CD4-positive, alpha-beta T cell treated with Interleukin-17A for 1 hour (primary cell): ENCODE measurements around the gene KLHL29.
A peak's percentile ranks its signal among the peaks of the same experiment; 100 is the strongest.

Experiments
- DNase-seq: peaks from one replicate; pipeline ENCODE4 v3.0.0-alpha.2; 2020

KLHL29 gene

GRCh38 chr2:23423873-23424680 lies 39.1 kb downstream of the KLHL29 start:
- DNase-seq: no peak

GRCh38 chr2:23425338-23425871 lies 40.4 kb downstream of the KLHL29 start:
- DNase-seq: no peak

GRCh38 chr2:23425885-23426262 lies 40.9 kb downstream of the KLHL29 start:
- DNase-seq: no peak

- no peak for DNase-seq
These were observed 41.4 kb downstream of the KLHL29 start for GRCh38 chr2:23426263-23426905.

GRCh38 chr2:23427350-23427749 lies 42.4 kb downstream of the KLHL29 start:
- DNase-seq: no peak

- DNase-seq: no peak
These were observed 43.0 kb downstream of the KLHL29 start for GRCh38 chr2:23427976-23428375.

GRCh38 chr2:23429036-23429435 lies 44.1 kb downstream of the KLHL29 start:
- no peak for DNase-seq

- DNase-seq: no peak
These were observed 45.3 kb downstream of the KLHL29 start for GRCh38 chr2:23430263-23430662.

- DNase-seq: no peak
These were observed 47.6 kb downstream of the KLHL29 start for GRCh38 chr2:23432531-23432930.

- DNase-seq: no peak
These were observed 48.3 kb downstream of the KLHL29 start for GRCh38 chr2:23433282-23433681.

GRCh38 chr2:23434721-23435121 lies 49.7 kb downstream of the KLHL29 start:
- DNase-seq: no peak

- DNase-seq: no peak
These were observed 50.5 kb downstream of the KLHL29 start for GRCh38 chr2:23435250-23436035.

- DNase-seq: no peak
These were observed 51.5 kb downstream of the KLHL29 start for GRCh38 chr2:23436346-23437098.

GRCh38 chr2:23441414-23441813 lies 56.4 kb downstream of the KLHL29 start:
- DNase-seq: no peak

- DNase-seq: no peak
These were observed 60.5 kb downstream of the KLHL29 start for GRCh38 chr2:23445450-23445868.

- no peak for DNase-seq
These were observed 61.9 kb downstream of the KLHL29 start for GRCh38 chr2:23446916-23447315.

GRCh38 chr2:23447405-23447804 lies 62.4 kb downstream of the KLHL29 start:
- DNase-seq: no peak

- DNase-seq: no peak
These were observed 63.9 kb downstream of the KLHL29 start for GRCh38 chr2:23448906-23449305.

GRCh38 chr2:23449413-23449812 lies 64.4 kb downstream of the KLHL29 start:
- no peak for DNase-seq

GRCh38 chr2:23449831-23450331 lies 64.9 kb downstream of the KLHL29 start:
- DNase-seq: no peak

- no peak for DNase-seq
These were observed 67.4 kb downstream of the KLHL29 start for GRCh38 chr2:23452372-23452771.

- peak; percentile 19 for DNase-seq
These were observed 68.0 kb downstream of the KLHL29 start for GRCh38 chr2:23452853-23453420.
